SK-N-MC (cell line): ENCODE results near the gene OTUD1.

Experiments
- DNase-seq: peaks from one replicate; pipeline ENCODE4 v3.0.0-alpha.2; 2011; ENCODE audit warnings: low read depth, low spot score
- H3K27ac ChIP-seq: fragments of 200-600 bp; sonication (generic); 2 replicates; pipeline ENCODE4 v1.5.1; 2016; ENCODE audit warnings: mixed run types
- H3K36me3 ChIP-seq: fragments of 200-600 bp; sonication (generic); 2 replicates; pipeline ENCODE4 v1.6.1; 2017; ENCODE audit warnings: antibody characterized with exemption, low read length, mixed read lengths; ENCODE audit not compliant: insufficient read depth
- H3K4me3 ChIP-seq: fragments of 200-600 bp; sonication (generic); 2 replicates; pipeline ENCODE4 v1.5.1; 2016
- H3K9ac ChIP-seq: fragments of 200-600 bp; sonication (generic); 2 replicates; pipeline ENCODE4 v1.8.0; 2017; ENCODE audit warnings: mixed run types, mixed read lengths; ENCODE audit not compliant: insufficient read length
- H3K9me3 ChIP-seq: fragments of 200-600 bp; sonication (generic); 2 replicates; pipeline ENCODE4 v1.6.1; 2017; ENCODE audit warnings: low read depth, mild to moderate bottlenecking, antibody characterized with exemption, low read length, moderate library complexity, mixed read lengths
- EZH2 ChIP-seq: fragments of 200-600 bp; sonication (generic); IDR thresholded peaks from one replicate; pipeline ENCODE4 v1.6.1; 2017; ENCODE audit warnings: antibody characterized with exemption
- FOXP2 ChIP-seq: optimal IDR thresholded peaks from 2 replicates; pipeline ENCODE3; 2011; ENCODE audit warnings: mild to moderate bottlenecking, moderate library complexity; ENCODE audit not compliant: insufficient read depth; ENCODE audit errors: extremely low read length, control extremely low read depth
- POLR2AphosphoS5 ChIP-seq: IDR thresholded peaks from 2 replicates; pipeline ENCODE4 v1.6.1; 2012; ENCODE audit warnings: mild to moderate bottlenecking, low read depth, low read length, borderline replicate concordance

Gene OTUD1

GRCh38 chr10:23404461-23404980 lies 34.4 kb upstream of the OTUD1 start:
- no peak for DNase-seq
- Histone ChIP-seq H3K9me3 (no peaks in the 10 kb centered on the region), H3K27ac (no peak overlapping the region), H3K9ac (no peak overlapping the region), H3K36me3 (no peaks in the 10 kb centered on the region), H3K4me3 (no peak overlapping the region)
- no peak for TF ChIP-seq POLR2AphosphoS5
- TF ChIP-seq FOXP2, result no peak
- TF ChIP-seq EZH2, result no peak

- no peak for DNase-seq
- Histone ChIP-seq H3K4me3 (no peak overlapping the region), H3K9ac (no peak overlapping the region), H3K36me3 (no peaks in the 10 kb centered on the region), H3K9me3 (no peaks in the 10 kb centered on the region), H3K27ac (no peak overlapping the region)
- no peak for TF ChIP-seq EZH2
- TF ChIP-seq POLR2AphosphoS5, result no peak
- no peak for TF ChIP-seq FOXP2
Measured at GRCh38 chr10:23405540-23405939, 33.3 kb upstream of the OTUD1 start.

GRCh38 chr10:23406409-23406808 lies 32.5 kb upstream of the OTUD1 start:
- no peak for TF ChIP-seq EZH2
- TF ChIP-seq FOXP2, result no peak
- no peak for TF ChIP-seq POLR2AphosphoS5
- Histone ChIP-seq H3K4me3 (no peak overlapping the region), H3K9me3 (no peaks in the 10 kb centered on the region), H3K9ac (no peak overlapping the region), H3K27ac (no peak overlapping the region), H3K36me3 (no peaks in the 10 kb centered on the region)
- DNase-seq, result no peak

GRCh38 chr10:23408330-23408976 lies 30.4 kb upstream of the OTUD1 start:
- H3K27ac ChIP-seq, result no peak overlapping the region
- H3K9me3 ChIP-seq, result no peaks in the 10 kb centered on the region
- DNase-seq, result no peak
- no peaks in the 10 kb centered on the region for H3K36me3 ChIP-seq
- no peak overlapping the region for H3K9ac ChIP-seq
- no peak for TF ChIP-seq FOXP2
- no peak overlapping the region for H3K4me3 ChIP-seq

GRCh38 chr10:23412223-23412622 lies 26.7 kb upstream of the OTUD1 start:
- no peak overlapping the region for H3K9ac ChIP-seq
- no peaks in the 10 kb centered on the region for H3K9me3 ChIP-seq
- H3K27ac ChIP-seq, result no peak overlapping the region
- H3K4me3 ChIP-seq, result no peak overlapping the region
- H3K36me3 ChIP-seq, result no peaks in the 10 kb centered on the region
- TF ChIP-seq POLR2AphosphoS5 (no peak), FOXP2 (no peak), EZH2 (no peak)
- no peak for DNase-seq

GRCh38 chr10:23413629-23414089 lies 25.2 kb upstream of the OTUD1 start:
- Histone ChIP-seq H3K9me3 (no peaks in the 10 kb centered on the region), H3K27ac (no peak overlapping the region), H3K4me3 (no peak overlapping the region), H3K36me3 (no peaks in the 10 kb centered on the region), H3K9ac (no peak overlapping the region)
- no peak for DNase-seq
- no peak for TF ChIP-seq FOXP2
- no peak for TF ChIP-seq POLR2AphosphoS5
- no peak for TF ChIP-seq EZH2

- no peak overlapping the region for H3K9ac ChIP-seq
- no peaks in the 10 kb centered on the region for H3K36me3 ChIP-seq
- DNase-seq, result no peak
- H3K27ac ChIP-seq, result no peak overlapping the region
- H3K9me3 ChIP-seq, result no peaks in the 10 kb centered on the region
- no peak for TF ChIP-seq POLR2AphosphoS5
- TF ChIP-seq FOXP2, result no peak
- TF ChIP-seq EZH2, result no peak
- H3K4me3 ChIP-seq, result no peak overlapping the region
Measured at GRCh38 chr10:23414658-23415057, 24.2 kb upstream of the OTUD1 start.

GRCh38 chr10:23417254-23417653 lies 21.6 kb upstream of the OTUD1 start:
- Histone ChIP-seq H3K36me3 (no peaks in the 10 kb centered on the region), H3K9ac (no peak overlapping the region), H3K9me3 (no peaks in the 10 kb centered on the region), H3K27ac (no peak overlapping the region), H3K4me3 (no peak overlapping the region)
- TF ChIP-seq FOXP2, result no peak
- no peak for TF ChIP-seq POLR2AphosphoS5
- TF ChIP-seq EZH2, result no peak
- no peak for DNase-seq

GRCh38 chr10:23418051-23418681 lies 20.7 kb upstream of the OTUD1 start:
- H3K27ac ChIP-seq, result no peak overlapping the region
- DNase-seq, result no peak
- H3K4me3 ChIP-seq, result no peak overlapping the region
- no peaks in the 10 kb centered on the region for H3K9me3 ChIP-seq
- no peaks in the 10 kb centered on the region for H3K36me3 ChIP-seq
- TF ChIP-seq FOXP2 (no peak), POLR2AphosphoS5 (no peak), EZH2 (no peak)
- no peak overlapping the region for H3K9ac ChIP-seq
